NT2/D1 (cell line): Measurements from ENCODE around the gene PACS1.

Source experiments
- DNase-seq: peaks from one replicate; pipeline ENCODE4 v3.0.0-alpha.2; 2011; ENCODE audit warnings: low read depth, low spot score
- H3K27me3 ChIP-seq: 2 replicates; pipeline ENCODE4 v1.6.0; 2011; ENCODE audit warnings: mild to moderate bottlenecking; ENCODE audit not compliant: insufficient read length, insufficient read depth
- H3K36me3 ChIP-seq: 2 replicates; pipeline ENCODE4 v1.6.1; 2011; ENCODE audit warnings: mild to moderate bottlenecking, low read length, mixed read lengths; ENCODE audit not compliant: insufficient read depth, insufficient read length
- H3K4me1 ChIP-seq: 2 replicates; pipeline ENCODE4 v1.5.1; 2011; ENCODE audit not compliant: insufficient read depth, insufficient read length
- H3K4me3 ChIP-seq: 2 replicates; pipeline ENCODE4 v1.5.1; 2011; ENCODE audit warnings: low read depth; ENCODE audit not compliant: insufficient read length
- H3K9ac ChIP-seq: 2 replicates; pipeline ENCODE4 v1.6.0; 2011; ENCODE audit warnings: low read depth; ENCODE audit not compliant: insufficient read length
- H3K9me3 ChIP-seq: 2 replicates; pipeline ENCODE4 v1.5.1; 2011; ENCODE audit warnings: mild to moderate bottlenecking, low read length; ENCODE audit not compliant: insufficient read depth
- SUZ12 ChIP-seq: IDR thresholded peaks from 2 replicates; pipeline ENCODE4 v1.6.1; 2011; ENCODE audit not compliant: insufficient read length, insufficient read depth; ENCODE audit errors: extremely low read depth
- YY1 ChIP-seq: IDR thresholded peaks from 2 replicates; pipeline ENCODE4 v1.6.1; 2011; ENCODE audit not compliant: insufficient read length, insufficient read depth
- ZNF274 ChIP-seq: IDR thresholded peaks from 2 replicates; pipeline ENCODE4 v1.6.1; 2011; ENCODE audit warnings: mild to moderate bottlenecking, low read depth, low read length

PACS1 gene

DNA sequence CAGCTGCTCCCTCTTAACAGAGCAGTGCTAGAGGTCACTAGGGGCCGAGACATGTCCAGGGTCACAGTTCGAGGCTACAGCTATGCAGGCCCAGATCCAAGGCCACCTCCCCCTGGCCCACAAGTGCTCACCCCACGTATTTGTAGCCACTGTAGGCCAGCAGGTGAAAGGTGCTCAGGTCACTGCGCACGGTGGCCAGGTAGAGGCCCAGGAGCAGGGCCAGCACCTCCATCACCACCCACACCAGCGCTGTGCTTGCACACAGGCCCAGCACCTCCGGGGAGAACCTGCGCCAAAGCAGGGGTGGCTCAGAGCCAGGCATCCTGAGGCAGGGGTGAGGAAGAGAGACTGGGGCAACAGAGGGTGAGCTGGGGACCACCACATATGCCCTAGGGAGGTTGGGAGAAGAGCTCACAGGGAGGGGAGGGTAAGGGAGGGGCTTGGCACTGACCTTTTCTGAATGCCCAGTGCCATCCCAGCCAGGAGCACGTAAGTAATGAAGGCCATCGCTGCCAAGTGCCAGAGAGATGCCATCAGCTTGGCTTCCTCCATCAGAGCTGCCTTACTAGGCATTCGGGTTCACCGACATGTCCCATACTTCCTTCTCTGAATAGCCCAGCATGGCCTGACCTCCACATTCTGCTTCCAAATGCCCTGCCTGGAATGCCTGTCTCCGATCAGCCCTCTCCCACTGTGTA is 215.3 kb downstream of the PACS1 start:
- Histone ChIP-seq H3K4me1 (peaks cover 37% of the 10 kb centered on the region), H3K9me3 (no peaks in the 10 kb centered on the region), H3K27me3 (peaks cover 9% of the 10 kb centered on the region), H3K36me3 (peaks cover 50% of the 10 kb centered on the region), H3K4me3 (no peak overlapping the region), H3K9ac (no peak overlapping the region)
- TF ChIP-seq SUZ12 = no peak
- TF ChIP-seq YY1 = no peak
- TF ChIP-seq ZNF274 = no peak
- DNase-seq = no peak

DNA sequence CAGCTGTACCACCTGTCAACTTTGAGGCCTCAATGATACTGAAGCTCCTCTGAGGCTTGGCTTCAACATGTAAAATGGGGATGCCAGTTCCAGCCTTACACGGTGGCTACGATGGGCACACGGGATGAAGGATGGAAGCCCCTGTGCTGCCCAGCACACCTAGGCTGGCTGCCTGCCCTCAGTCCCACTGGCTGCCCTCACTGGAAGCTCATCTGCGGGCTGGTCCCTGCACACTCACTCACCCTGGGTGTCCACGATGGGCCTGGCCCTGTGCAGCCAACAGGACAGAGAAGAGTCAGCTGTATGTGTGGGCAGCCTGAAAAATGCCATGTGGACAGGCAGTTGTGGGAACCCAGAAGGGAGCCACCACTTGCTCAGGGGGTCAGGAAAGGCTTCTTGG is 216.6 kb downstream of the PACS1 start:
- Histone ChIP-seq H3K9ac (no peak overlapping the region), H3K9me3 (no peaks in the 10 kb centered on the region), H3K36me3 (peaks cover 45% of the 10 kb centered on the region), H3K27me3 (peaks cover 21% of the 10 kb centered on the region), H3K4me3 (no peak overlapping the region), H3K4me1 (peaks cover 29% of the 10 kb centered on the region)
- TF ChIP-seq SUZ12 (no peak), YY1 (no peak), ZNF274 (no peak)
- no peak for DNase-seq

DNA sequence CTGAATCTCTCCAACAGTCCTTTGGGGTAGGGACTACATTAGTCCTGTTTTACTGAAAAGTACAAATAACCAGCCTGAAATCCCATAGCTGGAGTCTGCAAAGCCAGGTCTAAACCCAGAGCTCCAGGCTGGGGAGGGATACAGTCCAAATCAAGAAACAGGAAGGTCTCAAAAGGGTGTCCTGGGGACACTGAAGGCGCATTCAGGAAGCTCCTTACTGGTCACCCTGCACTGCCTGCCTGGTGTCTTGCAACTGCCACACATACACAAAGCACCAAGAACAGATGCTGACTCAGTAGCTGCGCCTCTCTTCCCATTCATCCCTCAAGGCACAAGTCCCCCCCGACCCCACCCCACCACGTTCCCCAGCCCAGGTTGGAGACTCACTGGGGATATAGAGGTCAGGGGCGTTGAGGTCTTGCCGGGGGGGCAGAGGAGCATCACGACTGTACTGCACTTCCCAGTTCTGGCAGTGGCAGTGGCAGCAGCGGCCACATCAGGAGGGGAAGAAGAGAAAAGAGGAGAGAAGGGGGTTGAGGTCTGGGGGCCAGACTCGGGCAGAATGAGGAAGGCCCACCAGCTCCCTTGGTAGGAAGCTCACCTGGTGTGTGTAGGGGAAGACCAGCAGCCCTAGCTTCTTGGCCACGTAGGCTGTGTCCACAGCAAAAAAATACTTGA is 217.3 kb downstream of the PACS1 start:
- Histone ChIP-seq H3K36me3 (peaks cover 43% of the 10 kb centered on the region), H3K9me3 (no peaks in the 10 kb centered on the region), H3K4me1 (peaks cover 28% of the 10 kb centered on the region), H3K4me3 (no peak overlapping the region), H3K27me3 (peaks cover 27% of the 10 kb centered on the region), H3K9ac (peak overlapping the region; percentile 95)
- DNase-seq = no peak
- no peak for TF ChIP-seq YY1
- TF ChIP-seq SUZ12 = no peak
- TF ChIP-seq ZNF274 = no peak

DNA sequence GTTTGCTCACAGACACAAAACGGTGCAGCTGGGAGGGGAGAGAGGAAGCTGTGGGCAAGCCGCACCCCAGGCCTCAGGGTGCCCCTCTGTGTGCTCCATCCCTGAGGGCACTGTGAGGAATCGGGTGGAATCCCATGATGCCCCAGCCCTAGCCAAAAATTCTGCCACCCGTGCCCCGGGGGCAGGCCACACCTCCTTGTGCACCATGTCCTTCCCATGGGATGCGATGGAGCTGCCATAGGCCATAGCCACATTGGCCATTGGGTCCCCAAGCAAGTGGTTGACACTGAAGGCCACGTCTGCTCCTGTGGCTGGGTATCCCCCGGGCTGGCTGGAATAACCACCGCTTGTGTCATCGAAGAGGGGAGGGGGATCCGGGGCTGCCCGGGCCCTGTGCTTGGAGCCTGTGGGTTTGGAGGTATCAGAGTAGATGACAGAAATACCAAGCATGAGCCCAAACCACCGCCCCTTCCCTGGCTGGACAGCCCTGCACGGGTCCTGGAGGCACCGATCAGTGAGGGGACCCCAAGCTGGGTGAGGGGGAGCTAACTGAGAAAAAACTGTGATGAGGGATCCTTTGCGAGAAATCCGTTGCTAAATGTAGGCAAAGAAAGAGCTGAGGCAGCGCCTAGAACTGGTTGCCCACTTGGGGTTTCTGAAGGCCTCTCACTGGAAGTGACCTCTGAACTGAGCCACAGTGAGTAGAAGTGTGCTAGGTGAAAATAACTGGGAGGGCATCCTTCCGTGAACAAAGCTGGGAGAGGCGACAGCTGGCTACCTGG is 218.0 kb downstream of the PACS1 start:
- Histone ChIP-seq H3K36me3 (peaks cover 43% of the 10 kb centered on the region), H3K9ac (peak overlapping the region; percentile 95), H3K4me1 (peaks cover 29% of the 10 kb centered on the region), H3K27me3 (peaks cover 35% of the 10 kb centered on the region), H3K4me3 (peak overlapping the region; percentile 90), H3K9me3 (no peaks in the 10 kb centered on the region)
- DNase-seq = no peak
- no peak for TF ChIP-seq SUZ12
- TF ChIP-seq ZNF274 = no peak
- no peak for TF ChIP-seq YY1

DNA sequence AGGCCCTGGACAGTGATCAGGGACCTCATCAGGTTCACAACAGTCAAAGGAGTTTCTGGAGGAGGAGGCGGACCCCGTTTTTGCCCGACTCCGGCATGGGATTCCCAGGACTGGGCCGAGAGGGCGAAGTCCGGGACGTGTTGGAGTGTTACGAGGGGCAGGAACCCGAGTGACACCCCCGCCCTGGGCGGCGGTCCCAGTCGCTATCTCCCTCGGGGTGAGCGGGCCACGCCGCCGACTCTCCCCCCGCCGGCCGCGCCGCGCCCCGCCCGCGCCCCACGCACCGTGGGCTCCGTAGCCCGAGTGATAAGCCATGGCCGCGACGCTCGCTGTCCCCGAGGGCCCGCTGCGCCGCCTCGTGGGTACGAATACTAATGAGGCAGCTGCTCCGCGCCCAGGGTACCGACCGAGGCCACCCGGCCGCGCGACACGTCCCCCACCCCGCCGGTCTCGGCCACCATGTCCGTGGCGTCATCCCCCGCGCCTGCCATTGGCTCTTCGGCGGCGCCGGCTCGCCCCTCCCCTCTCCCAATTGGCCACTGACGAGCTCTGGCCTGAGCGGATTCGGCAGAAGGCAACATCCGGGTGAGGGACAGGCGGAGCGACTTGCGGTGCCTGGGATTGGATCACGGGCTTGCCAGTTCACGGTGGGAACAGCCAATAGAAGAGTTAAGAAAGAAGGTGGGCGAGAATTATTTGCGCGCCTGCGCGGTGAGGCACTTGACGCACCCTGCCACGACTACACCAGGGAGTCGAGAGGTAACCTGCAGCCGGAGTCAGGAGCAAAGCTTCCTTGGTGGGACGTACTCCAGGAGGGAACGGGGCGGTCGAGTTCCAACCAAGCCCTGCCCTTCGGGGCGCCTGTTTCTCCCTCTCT is 218.8 kb downstream of the PACS1 start, which contains the start of gene YIF1A:
TSS of gene YIF1A (minus strand) at position 473 of the 877 bp plus-strand sequence. CDS start at position 315, 158 bp downstream.
- TF ChIP-seq YY1 (peak; percentile 39), ZNF274 (no peak)
- Histone ChIP-seq H3K4me1 (peaks cover 26% of the 10 kb centered on the region), H3K9me3 (no peaks in the 10 kb centered on the region)

DNA sequence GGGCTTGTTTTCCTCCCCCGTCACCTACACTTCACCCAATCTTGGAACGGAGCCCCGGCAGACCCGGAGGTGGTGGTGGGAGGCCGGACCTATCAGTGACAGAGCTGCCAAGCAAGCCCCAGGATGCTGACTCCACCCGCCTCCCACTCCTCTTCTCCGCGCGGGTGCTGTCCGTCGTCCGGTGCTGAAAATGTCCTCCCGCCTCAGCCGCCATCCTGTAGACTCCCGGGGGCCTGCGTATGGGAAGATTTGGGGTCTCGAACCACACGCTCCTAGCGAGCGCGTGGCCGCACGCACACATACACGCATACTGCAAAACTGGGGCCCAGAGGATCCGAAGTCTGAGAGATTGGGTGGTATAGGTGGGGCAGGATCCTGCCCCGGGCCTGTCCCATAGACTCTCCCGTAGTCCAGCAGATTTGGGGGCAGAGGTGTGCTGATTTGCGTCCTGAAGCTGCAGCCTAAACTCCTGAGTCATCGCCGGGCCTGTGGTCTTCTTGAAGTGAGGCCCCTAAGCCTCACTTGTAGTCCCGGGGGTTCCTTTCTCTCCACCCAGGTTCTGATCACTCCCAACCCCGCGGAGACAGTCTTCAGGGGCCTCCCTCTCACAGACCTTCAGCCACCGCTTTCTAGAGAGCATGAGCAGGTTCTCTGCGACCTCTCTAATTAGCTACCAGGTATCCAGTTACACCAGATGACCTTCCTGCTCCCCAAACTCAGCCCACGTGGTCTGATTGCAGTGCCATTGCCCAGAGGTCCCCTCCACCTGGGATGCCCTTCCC is 219.7 kb downstream of the PACS1 start:
- H3K4me1 ChIP-seq = peaks cover 24% of the 10 kb centered on the region
- H3K9ac ChIP-seq = peak overlapping the region; percentile 77
- peaks cover 30% of the 10 kb centered on the region for H3K36me3 ChIP-seq
- H3K27me3 ChIP-seq = peaks cover 49% of the 10 kb centered on the region
- TF ChIP-seq SUZ12 (no peak), YY1 (no peak), ZNF274 (no peak)
- peak overlapping the region; percentile 90 for H3K4me3 ChIP-seq
- no peaks in the 10 kb centered on the region for H3K9me3 ChIP-seq
- peak; percentile 72 for DNase-seq

More for the DNA sequence above, 218.8 kb downstream of the PACS1 start, which contains the start of gene YIF1A:
- peak within 1 kb of the TSS; percentile 95 for H3K9ac ChIP-seq
- peak; percentile 98 for DNase-seq
- peak within 1 kb of the TSS; percentile 90 for H3K4me3 ChIP-seq
- peaks cover 39% of the 10 kb centered on the region for H3K36me3 ChIP-seq
- H3K27me3 ChIP-seq = peaks cover 43% of the 10 kb centered on the region
